Measurements from ENCODE around the gene NRP1.
A peak's percentile ranks its signal among the peaks of the same experiment; 100 is the strongest.

The NRP1 gene

DNA sequence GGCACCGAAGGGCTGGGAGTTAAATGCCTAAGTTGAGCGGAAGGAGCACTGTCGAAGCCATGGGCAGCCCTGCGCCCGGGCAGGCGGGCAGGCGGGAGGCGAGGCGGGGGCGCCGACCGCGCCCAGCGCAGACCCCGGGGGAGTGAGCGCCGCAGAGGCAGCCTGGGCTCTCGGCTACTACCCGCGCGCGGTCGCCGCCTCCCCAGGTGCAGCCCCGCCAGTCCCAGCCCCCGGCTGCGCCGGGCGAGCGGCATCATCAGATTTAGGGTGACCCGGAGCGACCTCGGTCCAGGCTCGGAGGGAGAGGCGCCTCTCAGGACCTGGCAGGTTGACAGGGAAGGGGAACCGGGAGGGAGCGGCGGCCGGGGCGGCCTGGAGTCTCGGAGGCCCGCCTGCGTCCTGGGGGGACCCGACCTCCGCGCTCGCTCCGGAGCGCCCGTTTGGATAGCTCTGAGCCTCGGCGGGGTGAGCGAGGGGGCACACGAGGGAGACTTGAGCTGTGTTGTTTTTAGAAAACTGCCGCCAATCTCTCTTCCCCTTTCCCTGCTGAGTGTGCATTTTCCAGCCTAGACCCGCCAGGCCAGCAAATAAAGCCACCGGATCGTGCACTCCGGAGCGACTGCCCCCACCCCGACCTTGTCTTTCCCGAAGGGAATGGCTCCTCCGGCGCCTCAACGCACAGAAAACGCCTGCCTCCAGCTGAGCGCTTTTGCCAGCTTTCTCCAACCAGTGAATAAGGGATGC, 2.3 kb upstream of the NRP1 start:
- TF ChIP-seq, protein P1, sequence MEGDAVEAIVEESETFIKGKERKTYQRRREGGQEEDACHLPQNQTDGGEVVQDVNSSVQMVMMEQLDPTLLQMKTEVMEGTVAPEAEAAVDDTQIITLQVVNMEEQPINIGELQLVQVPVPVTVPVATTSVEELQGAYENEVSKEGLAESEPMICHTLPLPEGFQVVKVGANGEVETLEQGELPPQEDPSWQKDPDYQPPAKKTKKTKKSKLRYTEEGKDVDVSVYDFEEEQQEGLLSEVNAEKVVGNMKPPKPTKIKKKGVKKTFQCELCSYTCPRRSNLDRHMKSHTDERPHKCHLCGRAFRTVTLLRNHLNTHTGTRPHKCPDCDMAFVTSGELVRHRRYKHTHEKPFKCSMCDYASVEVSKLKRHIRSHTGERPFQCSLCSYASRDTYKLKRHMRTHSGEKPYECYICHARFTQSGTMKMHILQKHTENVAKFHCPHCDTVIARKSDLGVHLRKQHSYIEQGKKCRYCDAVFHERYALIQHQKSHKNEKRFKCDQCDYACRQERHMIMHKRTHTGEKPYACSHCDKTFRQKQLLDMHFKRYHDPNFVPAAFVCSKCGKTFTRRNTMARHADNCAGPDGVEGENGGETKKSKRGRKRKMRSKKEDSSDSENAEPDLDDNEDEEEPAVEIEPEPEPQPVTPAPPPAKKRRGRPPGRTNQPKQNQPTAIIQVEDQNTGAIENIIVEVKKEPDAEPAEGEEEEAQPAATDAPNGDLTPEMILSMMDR (IDR thresholded peaks at IDR 0.05): no peak
- Histone ChIP-seq H3K27ac (peak overlapping the region; percentile 90 to 93), H3K4me3 (peak overlapping the region; percentile 77)
- peak; percentile 78 for DNase-seq (ENCODE audit: low spot score)

DNA sequence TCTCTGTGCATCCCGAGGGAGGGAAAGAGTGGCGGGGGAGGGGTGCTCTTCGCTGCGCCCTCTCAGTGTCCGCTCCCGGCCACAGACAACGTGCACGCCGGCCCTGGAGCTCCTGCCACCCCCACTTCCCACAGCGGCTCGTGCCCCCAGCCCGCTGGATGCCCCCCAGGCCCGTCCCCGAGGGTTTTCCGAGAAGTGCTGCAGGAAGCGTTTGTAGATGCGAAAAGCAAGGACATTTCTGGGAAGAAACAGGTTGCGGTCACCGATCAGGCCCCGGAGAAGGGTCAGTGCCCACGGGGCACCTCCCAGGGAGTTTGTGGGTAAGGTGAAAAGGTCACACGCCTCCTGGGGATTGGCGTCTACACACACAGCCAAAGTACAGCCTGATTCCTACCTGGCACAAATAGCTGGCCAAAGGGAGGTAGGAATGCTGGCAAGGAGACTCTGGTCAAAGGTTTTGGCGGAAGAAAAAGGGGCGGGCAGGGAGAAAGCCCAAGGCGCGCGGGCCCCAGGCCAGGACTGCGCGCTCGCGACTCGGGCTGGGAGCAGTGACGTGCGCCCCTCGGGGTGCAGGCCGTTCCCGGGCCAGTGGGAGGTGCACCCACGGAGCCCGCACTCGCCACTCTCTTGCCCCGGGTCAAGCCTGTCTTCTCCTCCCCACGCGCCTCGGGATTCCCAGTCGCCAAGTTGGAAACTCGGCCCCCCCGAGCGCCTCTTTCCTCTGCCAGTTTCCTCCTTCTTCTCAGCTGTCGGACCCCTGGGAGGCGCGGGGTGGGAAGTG, 1.5 kb upstream of the NRP1 start:
- TF ChIP-seq, protein P1 (IDR thresholded peaks at IDR 0.05): no peak
- peak; percentile 83 for DNase-seq (ENCODE audit: low spot score)
- peak overlapping the region; percentile 77 for H3K4me3 ChIP-seq
- peak overlapping the region; percentile 90 to 93 for H3K27ac ChIP-seq

DNA sequence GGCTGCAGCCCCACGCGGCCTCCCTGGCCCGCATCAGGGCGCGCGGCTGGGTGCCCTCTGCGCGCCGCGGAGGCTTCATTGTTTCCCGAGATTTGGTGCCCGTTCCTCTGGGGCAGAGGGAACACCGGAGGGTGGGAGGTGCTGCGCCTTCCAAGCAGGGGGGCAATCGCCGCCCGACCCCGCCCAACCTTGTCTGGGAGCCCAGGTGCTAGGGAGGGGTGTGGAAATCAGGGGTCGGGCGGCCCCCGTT, 1.0 kb upstream of the NRP1 start:
- Histone ChIP-seq H3K4me3 (peak overlapping the region; percentile 77), H3K27ac (peak overlapping the region; percentile 90 to 93)
- TF ChIP-seq, protein P1 (IDR thresholded peaks at IDR 0.05): no peak
- DNase-seq (ENCODE audit: low spot score): peak; percentile 75

DNA sequence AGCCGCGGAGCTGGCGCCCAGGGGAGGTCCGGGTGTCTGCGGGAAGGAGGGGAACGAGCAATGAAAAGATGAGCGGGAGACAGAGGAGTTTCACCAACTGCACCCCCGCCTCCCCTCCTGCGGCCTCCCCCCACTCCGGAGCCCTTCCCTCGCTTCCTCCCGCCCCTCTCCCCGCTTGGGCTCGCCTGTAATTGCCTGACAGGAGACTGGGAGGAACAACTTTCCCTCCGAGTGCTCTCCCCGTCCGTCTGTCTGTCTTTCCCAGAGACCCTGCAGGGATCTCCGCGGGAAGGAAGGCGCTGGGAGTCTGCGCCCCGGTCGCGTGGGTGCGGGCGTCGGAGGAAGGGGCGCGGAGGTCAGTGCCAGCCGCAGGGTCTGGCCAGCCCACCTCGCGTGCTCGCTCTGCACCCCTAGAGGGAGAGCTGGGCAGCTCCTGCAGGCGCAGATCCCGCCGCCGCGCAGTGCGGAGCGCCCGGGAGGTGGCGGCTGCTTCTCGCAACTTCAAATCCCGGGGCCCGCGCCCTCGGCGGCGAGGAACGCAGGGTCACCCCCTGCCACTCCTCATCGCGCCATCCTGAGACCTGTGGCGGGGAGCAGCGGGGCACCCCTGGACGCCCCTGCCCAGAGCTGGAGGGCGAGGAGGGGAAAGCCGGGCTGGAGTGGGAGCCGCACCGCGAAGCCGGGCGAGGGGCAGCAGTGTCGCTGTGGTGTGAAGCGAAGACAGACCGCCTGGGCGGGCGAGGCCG, 511 bp upstream of the NRP1 start:
- H3K27ac ChIP-seq: peak overlapping the region; percentile 90 to 93
- DNase-seq (ENCODE audit: low spot score): peak; percentile 88
- H3K4me3 ChIP-seq: peak overlapping the region; percentile 77
- TF ChIP-seq, protein P1 (IDR thresholded peaks at IDR 0.05): peak; percentile 70

DNA sequence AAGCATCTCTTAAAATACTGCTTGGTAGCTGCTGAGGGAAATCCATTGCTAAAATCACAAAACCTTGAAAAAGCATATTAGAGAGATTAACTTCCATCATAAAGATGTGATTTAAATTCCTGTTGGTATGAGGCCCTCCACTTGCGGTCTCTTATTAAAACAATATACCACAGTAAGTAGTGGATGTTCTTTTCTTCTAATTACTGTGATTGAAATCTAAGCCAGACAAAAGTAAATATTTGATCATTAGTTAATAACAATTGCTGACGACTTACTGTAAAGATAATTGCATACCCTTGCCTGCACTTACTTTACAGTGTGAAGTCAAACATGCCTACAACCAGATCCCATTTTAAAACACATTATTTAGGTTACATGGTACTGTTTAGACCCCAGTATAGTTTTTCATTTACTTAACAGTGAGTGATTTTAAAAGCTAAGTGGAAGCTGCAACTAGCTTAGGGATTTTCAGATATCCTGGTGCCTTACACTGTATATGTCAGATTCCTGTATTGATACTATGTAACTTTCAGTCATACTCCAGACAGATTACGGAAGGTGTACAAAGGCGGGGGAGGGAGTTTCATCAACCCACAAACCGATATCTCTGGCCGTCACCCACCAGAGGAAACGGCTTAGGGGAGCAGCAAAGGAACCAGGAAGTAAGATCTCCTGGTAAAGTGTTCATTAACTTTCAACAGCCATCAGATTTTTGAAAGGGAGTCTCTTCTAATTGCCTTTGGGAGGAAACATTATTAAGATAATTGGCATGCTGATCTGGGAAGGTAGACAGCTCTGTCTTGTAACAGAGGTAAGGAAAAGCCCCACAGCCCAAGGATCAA, 986 bp downstream of the NRP1 start:
- Histone ChIP-seq H3K4me3 (peak overlapping the region; percentile 77), H3K27ac (peak overlapping the region; percentile 90 to 93)
- TF ChIP-seq, protein P1 (IDR thresholded peaks at IDR 0.05): no peak
- no peak for DNase-seq (ENCODE audit: low spot score)

DNA sequence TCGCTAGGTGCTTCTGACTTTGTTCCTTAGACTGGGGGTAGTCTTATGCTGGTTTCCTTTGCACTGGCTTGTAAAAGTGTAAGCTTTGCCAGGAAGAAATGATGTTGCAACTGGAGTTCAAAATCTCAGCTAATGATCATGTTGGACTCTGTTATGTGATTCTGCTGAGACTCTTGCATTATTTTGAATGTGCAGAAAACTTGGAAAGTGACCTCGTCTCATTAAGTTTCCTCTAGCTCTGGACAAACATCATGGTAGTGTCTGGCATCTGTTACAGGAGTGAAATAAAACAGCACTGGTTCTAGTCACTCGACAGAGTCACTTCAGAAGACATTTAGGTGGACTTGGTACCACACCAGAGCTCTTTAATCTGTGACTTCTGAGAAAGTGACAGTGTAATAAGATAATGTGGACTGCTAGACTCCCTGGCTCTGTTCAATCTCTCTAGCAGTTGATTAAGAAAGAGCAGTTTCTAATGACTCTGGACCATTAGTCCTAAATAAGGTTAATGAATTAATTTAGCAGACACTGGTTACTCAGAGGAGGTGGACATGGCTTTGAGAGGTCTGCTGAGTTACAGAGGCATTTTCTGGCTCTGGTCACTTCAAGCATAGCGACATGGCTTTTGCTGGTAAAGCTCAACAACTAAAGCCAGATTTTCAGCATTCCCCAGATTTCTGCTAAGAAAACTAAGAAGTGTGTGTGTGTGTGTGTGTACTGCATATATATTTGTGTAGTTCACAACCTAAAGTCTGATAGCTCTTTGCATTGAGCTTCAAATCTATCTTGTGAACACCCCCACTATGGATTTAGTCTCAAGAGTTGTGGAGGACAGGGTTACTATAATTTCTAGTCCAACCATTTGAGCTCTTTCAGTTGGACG, 2.0 kb downstream of the NRP1 start:
- TF ChIP-seq, protein P1 (IDR thresholded peaks at IDR 0.05): no peak
- Histone ChIP-seq H3K4me3 (peak overlapping the region; percentile 77), H3K27ac (peak overlapping the region; percentile 90 to 93)
- no peak for DNase-seq (ENCODE audit: low spot score)
